GM12801 (cell line): ENCODE data around the gene PSME3IP1.

ENCODE experiments used
- TF ChIP-seq, protein P1 (sequence below): IDR thresholded peaks from one replicate; pipeline ENCODE4 v1.5.1; 2011; ENCODE audit warnings: control low read depth; ENCODE audit not compliant: insufficient read length; ENCODE audit errors: extremely low read depth

PSME3IP1 gene

DNA sequence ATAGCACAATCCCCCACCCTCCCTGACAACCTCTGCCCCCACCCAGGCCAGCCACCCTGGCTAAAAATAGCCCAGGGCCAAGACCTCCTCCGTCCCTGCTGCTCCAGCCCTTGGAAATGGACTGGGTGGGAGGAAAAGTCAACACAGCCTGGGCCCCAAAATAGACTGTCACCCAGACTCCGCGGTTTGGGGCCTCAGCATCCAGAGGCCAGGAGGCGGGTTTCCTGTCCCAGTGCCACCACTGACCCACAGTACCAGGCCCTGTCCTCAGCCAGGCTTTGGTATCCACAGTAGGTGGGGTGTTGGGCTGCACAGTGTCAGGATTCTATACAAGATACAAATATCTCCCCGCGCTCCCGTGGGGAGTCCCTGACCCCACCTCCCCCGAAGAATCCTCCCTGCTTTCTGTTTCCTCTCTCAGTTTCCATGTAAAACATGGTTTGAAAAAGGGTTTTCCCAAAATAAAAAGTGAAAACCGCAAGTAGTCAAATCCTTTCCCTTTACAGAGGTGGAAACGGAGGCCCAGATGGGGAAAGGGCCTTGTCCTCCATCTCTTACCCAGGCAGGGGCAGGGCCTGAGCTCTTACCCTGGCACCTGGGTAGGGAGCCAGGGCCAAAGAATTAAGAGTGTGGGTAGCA, 73.3 kb downstream of the PSME3IP1 start:
- TF ChIP-seq, protein P1, sequence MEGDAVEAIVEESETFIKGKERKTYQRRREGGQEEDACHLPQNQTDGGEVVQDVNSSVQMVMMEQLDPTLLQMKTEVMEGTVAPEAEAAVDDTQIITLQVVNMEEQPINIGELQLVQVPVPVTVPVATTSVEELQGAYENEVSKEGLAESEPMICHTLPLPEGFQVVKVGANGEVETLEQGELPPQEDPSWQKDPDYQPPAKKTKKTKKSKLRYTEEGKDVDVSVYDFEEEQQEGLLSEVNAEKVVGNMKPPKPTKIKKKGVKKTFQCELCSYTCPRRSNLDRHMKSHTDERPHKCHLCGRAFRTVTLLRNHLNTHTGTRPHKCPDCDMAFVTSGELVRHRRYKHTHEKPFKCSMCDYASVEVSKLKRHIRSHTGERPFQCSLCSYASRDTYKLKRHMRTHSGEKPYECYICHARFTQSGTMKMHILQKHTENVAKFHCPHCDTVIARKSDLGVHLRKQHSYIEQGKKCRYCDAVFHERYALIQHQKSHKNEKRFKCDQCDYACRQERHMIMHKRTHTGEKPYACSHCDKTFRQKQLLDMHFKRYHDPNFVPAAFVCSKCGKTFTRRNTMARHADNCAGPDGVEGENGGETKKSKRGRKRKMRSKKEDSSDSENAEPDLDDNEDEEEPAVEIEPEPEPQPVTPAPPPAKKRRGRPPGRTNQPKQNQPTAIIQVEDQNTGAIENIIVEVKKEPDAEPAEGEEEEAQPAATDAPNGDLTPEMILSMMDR, result no peak

DNA sequence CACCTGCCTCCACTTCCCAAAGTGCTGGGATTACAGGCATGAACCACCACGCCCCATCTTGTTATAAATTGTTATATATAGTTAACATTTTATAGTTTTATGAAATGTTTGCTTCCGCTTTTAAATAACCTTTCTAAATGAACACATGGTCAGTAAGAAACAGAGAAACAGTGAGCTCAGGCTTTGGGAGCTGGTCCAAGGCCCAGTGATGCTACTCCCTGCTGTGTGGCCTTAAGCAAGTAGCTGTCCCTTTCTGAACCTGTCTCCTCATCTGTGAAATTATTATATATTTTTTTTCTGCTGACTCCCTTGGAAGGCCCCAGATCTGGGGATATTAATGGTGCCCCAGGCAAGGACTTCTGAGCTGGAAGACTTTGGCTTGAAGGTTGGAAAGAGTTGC, 74.4 kb downstream of the PSME3IP1 start:
- TF ChIP-seq, protein P1, result no peak

DNA sequence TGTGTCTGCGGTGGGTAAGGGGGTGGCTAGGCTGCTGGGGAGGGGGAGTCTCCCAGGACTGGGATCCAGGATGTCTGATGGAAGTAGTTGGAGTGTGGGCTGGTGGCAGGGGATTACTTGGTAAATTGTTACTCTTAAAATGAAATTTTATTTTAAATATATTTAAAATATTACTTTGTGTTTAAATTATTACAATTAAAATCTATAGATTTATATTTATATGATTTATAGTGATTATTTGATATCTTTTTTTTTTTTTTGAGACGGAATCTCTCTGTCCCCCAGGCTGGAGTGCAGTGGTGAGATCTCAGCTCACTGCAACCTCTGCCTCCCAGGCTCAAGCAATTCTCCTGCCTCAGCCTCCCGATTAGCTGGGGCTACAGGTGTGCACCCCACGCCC, 74.9 kb downstream of the PSME3IP1 start:
- TF ChIP-seq, protein P1, result no peak

DNA sequence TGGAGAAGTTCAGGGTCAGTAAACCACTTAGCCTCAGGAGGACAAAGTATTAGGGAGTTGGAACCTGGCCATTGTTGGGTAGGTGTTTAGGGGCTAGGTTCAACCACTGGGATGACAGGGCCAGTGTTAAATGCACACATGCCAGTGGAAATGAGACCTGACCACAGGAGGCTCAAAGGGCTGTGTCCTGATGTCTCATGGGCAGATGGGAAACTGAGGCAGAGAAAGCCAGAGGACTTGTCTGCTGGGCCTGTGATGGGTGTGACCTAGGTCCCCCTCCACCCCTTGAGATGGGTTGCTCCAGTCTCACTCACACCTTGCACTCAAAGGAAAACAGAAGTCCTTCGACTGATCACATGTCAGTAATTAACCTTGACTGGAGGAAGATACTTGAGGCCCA, 77.4 kb downstream of the PSME3IP1 start:
- TF ChIP-seq, protein P1, result no peak

DNA sequence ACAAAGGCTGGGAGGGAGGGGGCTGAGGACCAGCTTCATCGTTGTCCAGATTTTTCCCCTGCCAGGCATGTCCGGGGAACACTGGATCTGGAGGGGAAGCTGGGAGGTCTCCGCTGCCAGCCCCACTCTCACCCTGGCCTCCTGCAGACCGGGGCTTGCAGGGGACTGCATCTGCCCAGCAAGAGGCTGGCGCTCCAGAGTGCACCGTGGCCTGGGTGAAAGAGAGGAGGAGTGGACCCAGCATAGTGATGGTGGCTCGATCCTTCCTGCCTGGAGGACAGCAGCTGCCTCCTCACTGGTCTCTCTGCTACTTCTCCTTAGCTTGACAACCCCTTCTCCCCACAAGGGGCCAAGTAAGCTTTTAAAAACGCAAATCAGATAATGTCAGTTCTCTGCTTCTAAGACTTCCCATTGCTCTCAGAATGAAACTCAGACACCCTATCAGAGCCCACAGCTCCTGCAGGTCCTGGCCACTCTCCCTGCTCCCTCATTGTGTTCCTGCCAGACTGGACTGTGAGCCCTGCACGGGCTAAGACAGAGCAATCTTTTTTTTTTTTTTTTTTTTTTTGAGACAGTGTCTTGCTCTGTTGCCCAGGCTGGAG, 78.4 kb downstream of the PSME3IP1 start:
- TF ChIP-seq, protein P1, result no peak

DNA sequence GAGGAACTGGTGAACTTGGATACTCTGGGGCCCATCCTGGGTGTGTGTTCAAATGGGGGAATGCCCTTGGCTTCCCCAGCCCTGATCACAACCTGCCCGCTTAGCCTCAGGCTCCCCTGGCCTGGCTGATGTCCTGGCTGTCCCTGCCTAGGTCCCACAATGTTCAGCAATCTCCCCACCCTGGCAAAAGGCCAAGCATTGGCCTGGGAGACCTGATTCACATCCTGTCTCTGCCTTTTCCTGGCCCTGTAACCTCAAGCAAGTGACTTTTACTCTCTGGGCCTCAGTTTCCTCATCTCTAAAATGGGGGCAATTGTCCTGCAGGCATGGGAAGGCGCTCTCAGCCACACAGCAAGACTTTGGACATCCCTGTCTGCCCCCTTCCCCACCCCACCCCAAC, 79.1 kb downstream of the PSME3IP1 start:
- TF ChIP-seq, protein P1, result no peak

DNA sequence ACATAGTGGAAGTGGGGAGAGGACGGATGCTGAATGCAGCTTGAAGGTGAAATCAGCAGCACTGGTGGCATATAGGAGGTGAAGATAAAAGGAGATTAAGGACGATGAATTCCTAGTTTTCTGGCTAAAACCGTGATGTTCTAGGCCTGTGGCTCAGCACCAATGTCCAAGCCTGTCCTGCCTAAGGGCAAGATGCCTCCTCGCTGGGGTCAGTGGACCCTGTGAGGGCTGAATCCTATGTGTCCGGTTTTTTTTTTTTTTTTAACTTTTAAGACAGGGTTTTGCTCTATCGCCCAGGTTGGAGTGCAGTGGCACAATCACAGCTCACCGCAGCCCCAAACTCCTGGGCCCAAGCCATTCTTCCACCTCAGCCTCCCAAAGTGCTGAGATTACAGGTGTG, 80.7 kb downstream of the PSME3IP1 start:
- TF ChIP-seq, protein P1, result no peak
